ENCODE measurements around the gene UTP25. TPM values are rescaled to one million over a fixed set of nuclear protein-coding genes. Genes with fewer than 3 reads are reported as not detected.
A peak's percentile ranks its signal among the peaks of the same experiment; 100 is the strongest.

UTP25 gene
- total and polyA plus RNA-seq, 12 donors: 2.2 to 11.6 (median 7.8) TPM

- H3K4me3 ChIP-seq: no peak overlapping the region
- no peaks in the 10 kb centered on the region for H3K27me3 ChIP-seq
- H3K36me3 ChIP-seq (replicated peaks in 1 of 2): no peaks in the 10 kb centered on the region
- H3K9me3 ChIP-seq (replicated peaks in 1 of 3): no peaks in the 10 kb centered on the region
- TF ChIP-seq POLR2A (IDR thresholded peaks at IDR 0.05) (no peak), CTCF (IDR thresholded peaks at IDR 0.05) (no peak)
- peak; percentile 84 to 94 (median 92) for DNase-seq
- intact Hi-C loops (cut with DNase I): no loop called here
- H3K4me1 ChIP-seq (replicated peaks in 1 of 2): peaks cover 12 to 29% of the 10 kb centered on the region in 2 donors
- peak overlapping the region in 2 of 5 donors; percentile 24 to 69 for H3K27ac ChIP-seq
Measured at GRCh38 chr1:209808059-209808581, 19.7 kb upstream of the UTP25 start.

- H3K27me3 ChIP-seq: no peaks in the 10 kb centered on the region
- TF ChIP-seq CTCF (IDR thresholded peaks at IDR 0.05) (no peak), POLR2A (IDR thresholded peaks at IDR 0.05) (no peak)
- no peaks in the 10 kb centered on the region for H3K36me3 ChIP-seq (replicated peaks in 1 of 2)
- H3K9me3 ChIP-seq (replicated peaks in 1 of 3): no peaks in the 10 kb centered on the region
- H3K27ac ChIP-seq: no peak overlapping the region
- 90 to 94% (median 93%) methylated on average over 2 to 4 of the region's 4 CpGs for WGBS, 4 donors
- intact Hi-C loops (cut with DNase I): no loop called here
- H3K4me3 ChIP-seq: no peak overlapping the region
- DNase-seq: peak in 1 of 7 donors; percentile 14
- H3K4me1 ChIP-seq (replicated peaks in 1 of 2): peaks cover 12 to 25% of the 10 kb centered on the region in 2 donors
Measured at GRCh38 chr1:209809611-209810010, 18.2 kb upstream of the UTP25 start.

GRCh38 chr1:209810783-209811182 is 17.0 kb upstream of the UTP25 start:
- H3K4me3 ChIP-seq: no peak overlapping the region
- H3K27me3 ChIP-seq: no peaks in the 10 kb centered on the region
- DNase-seq: no peak
- TF ChIP-seq POLR2A (IDR thresholded peaks at IDR 0.05): no peak
- no peaks in the 10 kb centered on the region for H3K36me3 ChIP-seq (replicated peaks in 1 of 2)
- intact Hi-C loops (cut with DNase I): no loop called here
- H3K4me1 ChIP-seq (replicated peaks in 1 of 2): peaks cover 8 to 24% of the 10 kb centered on the region in 2 donors
- no peaks in the 10 kb centered on the region for H3K9me3 ChIP-seq (replicated peaks in 1 of 3)
- 79 to 87% (median 81%) methylated on average over 5 of the region's 5 CpGs for WGBS, 4 donors
- no peak overlapping the region for H3K27ac ChIP-seq

- intact Hi-C loops (cut with DNase I): no loop called here
- Histone ChIP-seq H3K27ac (no peak overlapping the region), H3K4me3 (no peak overlapping the region), H3K4me1 (replicated peaks in 1 of 2) (no peaks in the 10 kb centered on the region), H3K27me3 (no peaks in the 10 kb centered on the region), H3K9me3 (replicated peaks in 1 of 3) (no peaks in the 10 kb centered on the region), H3K36me3 (replicated peaks in 1 of 2) (no peaks in the 10 kb centered on the region)
- no peak for TF ChIP-seq POLR2A (IDR thresholded peaks at IDR 0.05)
- TF ChIP-seq CTCF (IDR thresholded peaks at IDR 0.05): no peak
- no peak for DNase-seq
- 78 to 85% (median 82%) methylated on average over 4 of the region's 4 CpGs for WGBS, 4 donors
Measured at GRCh38 chr1:209813902-209814301, 13.9 kb upstream of the UTP25 start.

- H3K36me3 ChIP-seq (replicated peaks in 1 of 2): no peaks in the 10 kb centered on the region
- intact Hi-C loops (cut with DNase I): no loop called here
Measured at GRCh38 chr1:209815490-209815889, 12.3 kb upstream of the UTP25 start.

More at GRCh38 chr1:209815490-209815889, 12.3 kb upstream of the UTP25 start:
- H3K27me3 ChIP-seq: no peaks in the 10 kb centered on the region
- no peak overlapping the region for H3K27ac ChIP-seq
- H3K9me3 ChIP-seq (replicated peaks in 1 of 3): no peaks in the 10 kb centered on the region
- WGBS, 4 donors: 68 to 88% (median 79%) methylated on average over 3 of the region's 3 CpGs
- H3K4me1 ChIP-seq (replicated peaks in 1 of 2): no peaks in the 10 kb centered on the region
- TF ChIP-seq CTCF (IDR thresholded peaks at IDR 0.05) (no peak), POLR2A (IDR thresholded peaks at IDR 0.05) (no peak)
- H3K4me3 ChIP-seq: no peak overlapping the region
- DNase-seq: no peak

All from adrenal gland (tissue), 12 donors.